Trophoblast cell (in vitro differentiated cells and primary cell): ENCODE results near the gene OTULIN.

Experiments
- DNase-seq, 2 donors: peaks; one replicate each; pipeline ENCODE4 v3.0.0-alpha.2; 2016
- H2AFZ ChIP-seq: 2 replicates; pipeline ENCODE4 v1.6.1; 2013; ENCODE audit warnings: low read length, moderate library complexity, mild to moderate bottlenecking; ENCODE audit not compliant: insufficient read depth, poor library complexity
- H2AK5ac ChIP-seq: 2 replicates; pipeline ENCODE4 v1.6.1; 2013; ENCODE audit warnings: mild to moderate bottlenecking, low read length
- H2BK120ac ChIP-seq: 2 replicates; pipeline ENCODE4 v1.6.1; 2013; ENCODE audit warnings: low read length, mild to moderate bottlenecking, moderate library complexity; ENCODE audit not compliant: insufficient read depth, poor library complexity
- H2BK12ac ChIP-seq: 2 replicates; pipeline ENCODE4 v1.6.1; 2013; ENCODE audit warnings: mild to moderate bottlenecking, low read length, moderate library complexity
- H2BK5ac ChIP-seq: 2 replicates; pipeline ENCODE4 v1.6.1; 2013; ENCODE audit warnings: low read length, low read depth, moderate library complexity, mild to moderate bottlenecking; ENCODE audit not compliant: poor library complexity
- H3K14ac ChIP-seq: 2 replicates; pipeline ENCODE4 v1.6.1; 2013; ENCODE audit warnings: mild to moderate bottlenecking, low read length
- H3K18ac ChIP-seq: 2 replicates; pipeline ENCODE4 v1.6.1; 2013; ENCODE audit warnings: mild to moderate bottlenecking, low read length
- H3K23ac ChIP-seq: 2 replicates; pipeline ENCODE4 v1.6.1; 2013; ENCODE audit warnings: low read length
- H3K27ac ChIP-seq: 2 replicates; pipeline ENCODE4 v1.5.1; 2013; ENCODE audit warnings: low read depth, mild to moderate bottlenecking, inconsistent platforms, low read length, moderate library complexity
- H3K27me3 ChIP-seq: 2 replicates; pipeline ENCODE4 v1.6.1; 2013; ENCODE audit warnings: inconsistent platforms, mild to moderate bottlenecking, low read length, moderate library complexity; ENCODE audit not compliant: insufficient read depth
- H3K36me3 ChIP-seq, 2 experiments: 1 replicate in 1 of 2; 2 replicates in 1 of 2; pipeline ENCODE4 v1.6.1; 2013; ENCODE audit warnings: low read length in 2 of 2, mild to moderate bottlenecking in 2 of 2, moderate library complexity in 1 of 2; ENCODE audit not compliant: insufficient read depth in 2 of 2, control insufficient read depth in 1 of 2
- H3K4ac ChIP-seq: 2 replicates; pipeline ENCODE4 v1.6.1; 2013; ENCODE audit warnings: low read depth, mild to moderate bottlenecking, low read length, moderate library complexity
- H3K4me1 ChIP-seq, 2 experiments: 1 replicate in 1 of 2; 2 replicates in 1 of 2; pipeline ENCODE4 v1.6.1; 2013; ENCODE audit warnings: low read length in 2 of 2, mild to moderate bottlenecking in 2 of 2, moderate library complexity in 1 of 2; ENCODE audit not compliant: insufficient read depth in 2 of 2, control insufficient read depth in 1 of 2
- H3K4me2 ChIP-seq: 2 replicates; pipeline ENCODE4 v1.6.1; 2013; ENCODE audit warnings: inconsistent platforms, mild to moderate bottlenecking, low read length, moderate library complexity
- H3K4me3 ChIP-seq: 2 replicates; pipeline ENCODE4 v1.5.1; 2013; ENCODE audit warnings: mild to moderate bottlenecking, low read depth, low read length, inconsistent platforms
- H3K79me1 ChIP-seq: one replicate; pipeline ENCODE4 v1.6.1; 2013; ENCODE audit warnings: low read length
- H3K79me2 ChIP-seq: 2 replicates; pipeline ENCODE4 v1.6.1; 2013; ENCODE audit warnings: low read length, mild to moderate bottlenecking; ENCODE audit not compliant: control insufficient read depth, insufficient read depth, poor library complexity
- H3K9ac ChIP-seq: 2 replicates; pipeline ENCODE4 v1.6.1; 2013; ENCODE audit warnings: mild to moderate bottlenecking, low read length
- H3K9me3 ChIP-seq: 2 replicates; pipeline ENCODE4 v1.6.1; 2013; ENCODE audit warnings: low read depth, mild to moderate bottlenecking, control low read depth, inconsistent platforms, low read length; ENCODE audit not compliant: insufficient read depth
- H4K12ac ChIP-seq: 2 replicates; pipeline ENCODE4 v1.6.1; 2013; ENCODE audit warnings: low read depth, mild to moderate bottlenecking, low read length, moderate library complexity
- H4K8ac ChIP-seq: 2 replicates; pipeline ENCODE4 v1.6.1; 2013; ENCODE audit warnings: low read depth, mild to moderate bottlenecking, low read length, moderate library complexity
- H4K91ac ChIP-seq: one replicate; pipeline ENCODE4 v1.6.1; 2013; ENCODE audit warnings: low read depth, mild to moderate bottlenecking, low read length, moderate library complexity
- WGBS: extraction: QIAGEN DNeasy Blood & Tissue Kit; methylation state at CpG from one replicate; pipeline ENCODE4 v1.1.7; 2013; ENCODE audit warnings: missing lambda C conversion rate; ENCODE audit not compliant: insufficient read length, insufficient coverage; ENCODE audit errors: extremely low coverage; 5-methylcytosine and 5-hydroxymethylcytosine counted together

OTULIN gene

DNA sequence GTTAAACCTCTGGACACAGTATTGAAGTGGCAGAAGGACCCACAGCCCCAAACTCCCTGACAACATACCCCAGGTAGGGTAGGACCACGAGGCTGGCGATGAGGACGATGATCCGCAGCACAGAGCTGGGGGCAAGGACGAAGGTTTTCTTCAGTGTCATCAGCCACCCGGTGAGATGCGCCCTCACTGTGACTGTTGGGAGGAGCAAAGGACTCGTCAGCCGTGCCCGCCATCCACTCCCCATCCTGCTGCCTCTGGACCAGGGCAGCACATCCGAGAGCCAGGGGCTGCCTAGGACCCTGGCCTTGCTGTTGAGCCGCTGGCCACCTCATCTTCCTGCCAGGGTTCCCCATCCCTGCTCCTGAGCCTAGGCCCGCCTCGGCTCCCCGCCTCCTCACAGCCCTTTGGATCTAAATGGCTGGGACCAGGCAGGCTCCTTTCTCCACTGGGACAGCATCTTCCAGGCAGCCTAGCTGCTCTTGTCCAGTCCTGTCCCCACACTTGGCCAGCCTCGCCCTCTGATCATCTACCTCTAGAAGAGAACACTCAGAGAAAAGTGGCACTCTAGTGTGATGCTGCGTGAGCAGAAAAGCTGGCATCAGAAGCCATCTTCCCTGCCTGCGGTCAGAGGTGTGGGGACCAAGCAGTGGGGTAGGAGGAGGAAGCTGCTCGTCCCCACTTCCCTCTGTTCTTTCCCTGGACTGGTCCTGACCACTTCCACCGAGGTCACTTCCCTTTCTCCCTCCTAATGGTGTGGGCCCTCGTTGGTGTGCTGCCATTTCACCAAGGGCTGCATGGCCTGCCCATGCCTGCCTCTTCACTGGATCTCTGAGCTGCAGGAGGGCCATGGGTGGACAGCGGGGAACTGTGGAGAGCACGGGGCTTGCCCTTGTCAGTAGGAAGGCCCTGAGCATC lies 49.2 kb downstream of the OTULIN start:
- no peak for DNase-seq
- H3K4me1 ChIP-seq: peaks cover 0 to 3% of the 10 kb centered on the region in 2 experiments
- H3K79me1 ChIP-seq: no peaks in the 10 kb centered on the region
- H3K79me2 ChIP-seq: no peaks in the 10 kb centered on the region
- peaks cover 46 to 54% of the 10 kb centered on the region in 2 experiments for H3K36me3 ChIP-seq
- no peak overlapping the region for H4K8ac ChIP-seq
- H4K91ac ChIP-seq: no peak overlapping the region
- H3K23ac ChIP-seq: no peak overlapping the region
- no peak overlapping the region for H3K4me3 ChIP-seq
- H3K14ac ChIP-seq: no peak overlapping the region
- H3K27ac ChIP-seq: no peak overlapping the region
- no peak overlapping the region for H3K4ac ChIP-seq
- no peak overlapping the region for H3K4me2 ChIP-seq
- H3K27me3 ChIP-seq: no peaks in the 10 kb centered on the region
- H2BK12ac ChIP-seq: no peak overlapping the region
- no peak overlapping the region for H2BK5ac ChIP-seq
- no peak overlapping the region for H3K18ac ChIP-seq
- no peak overlapping the region for H4K12ac ChIP-seq
- WGBS: no CpG with 5 or more reads among the region's 23 CpGs
- no peaks in the 10 kb centered on the region for H3K9me3 ChIP-seq
- H2BK120ac ChIP-seq: no peak overlapping the region
- no peak overlapping the region for H3K9ac ChIP-seq
- no peak overlapping the region for H2AK5ac ChIP-seq
- H2AFZ ChIP-seq: no peak overlapping the region

DNA sequence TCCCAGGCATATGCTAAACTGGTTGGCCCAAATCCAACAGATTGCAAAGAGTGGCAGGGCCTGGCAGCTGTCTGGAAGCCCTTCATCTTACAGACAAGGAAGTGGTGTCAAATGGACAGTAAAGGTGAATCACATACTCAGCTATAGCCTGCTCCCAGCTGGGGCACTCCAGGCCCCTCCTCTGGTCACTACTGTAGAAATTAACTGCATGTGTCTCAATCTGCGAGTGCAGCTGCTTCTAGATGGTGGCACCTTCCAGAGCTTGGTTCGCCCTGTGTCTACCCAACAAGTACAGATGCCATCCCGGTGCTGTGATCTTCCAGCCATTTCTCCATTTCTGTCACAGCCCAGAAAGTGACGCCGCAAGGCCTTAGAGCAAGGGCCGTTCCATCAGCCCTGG lies 50.2 kb downstream of the OTULIN start:
- no peak overlapping the region for H4K91ac ChIP-seq
- DNase-seq: peak; percentile 13 to 20
- H3K4ac ChIP-seq: no peak overlapping the region
- no peak overlapping the region for H3K18ac ChIP-seq
- no peak overlapping the region for H2BK5ac ChIP-seq
- no peaks in the 10 kb centered on the region for H3K27me3 ChIP-seq
- no peak overlapping the region for H4K8ac ChIP-seq
- H3K36me3 ChIP-seq: peaks cover 44 to 52% of the 10 kb centered on the region in 2 experiments
- no peaks in the 10 kb centered on the region for H3K9me3 ChIP-seq
- H4K12ac ChIP-seq: no peak overlapping the region
- no peak overlapping the region for H3K4me2 ChIP-seq
- H3K27ac ChIP-seq: no peak overlapping the region
- H3K14ac ChIP-seq: no peak overlapping the region
- no peak overlapping the region for H3K4me3 ChIP-seq
- H2AK5ac ChIP-seq: no peak overlapping the region
- no peaks in the 10 kb centered on the region for H3K79me1 ChIP-seq
- peaks cover 0 to 3% of the 10 kb centered on the region in 2 experiments for H3K4me1 ChIP-seq
- no peaks in the 10 kb centered on the region for H3K79me2 ChIP-seq
- H2BK120ac ChIP-seq: no peak overlapping the region
- H3K9ac ChIP-seq: no peak overlapping the region
- no CpG with 5 or more reads among the region's 6 CpGs for WGBS
- no peak overlapping the region for H2AFZ ChIP-seq
- H3K23ac ChIP-seq: no peak overlapping the region
- no peak overlapping the region for H2BK12ac ChIP-seq

DNA sequence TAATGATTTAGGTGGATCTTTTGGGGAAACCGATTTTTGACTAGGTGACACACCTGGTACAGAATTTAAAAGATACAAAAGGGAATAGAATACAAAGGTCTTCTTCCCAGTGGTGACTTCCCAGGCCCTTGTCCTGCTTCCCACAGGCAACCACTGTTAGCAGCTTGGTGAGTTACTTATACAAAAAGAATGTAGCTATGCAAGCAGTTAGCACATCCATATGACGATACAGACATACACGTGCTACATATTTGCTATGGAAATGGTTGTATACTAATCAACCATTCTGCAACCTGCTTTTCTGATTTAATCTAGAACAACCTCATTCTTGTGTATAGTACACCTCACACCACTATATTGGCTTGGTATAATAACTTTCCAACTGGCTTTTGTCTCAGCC lies 51.0 kb downstream of the OTULIN start:
- Histone ChIP-seq H2BK12ac (no peak overlapping the region), H4K91ac (no peak overlapping the region), H3K18ac (no peak overlapping the region), H3K4me2 (no peak overlapping the region), H2AFZ (no peak overlapping the region), H4K12ac (no peak overlapping the region), H3K14ac (no peak overlapping the region), H3K79me2 (no peaks in the 10 kb centered on the region), H3K23ac (no peak overlapping the region), H3K4me1 (peaks cover 3% of the 10 kb centered on the region in 2 experiments), H2AK5ac (no peak overlapping the region), H3K27ac (no peak overlapping the region), H3K79me1 (no peaks in the 10 kb centered on the region), H3K9me3 (no peaks in the 10 kb centered on the region), H3K4ac (no peak overlapping the region), H4K8ac (no peak overlapping the region), H3K36me3 (peaks cover 42 to 46% of the 10 kb centered on the region in 2 experiments), H3K27me3 (no peaks in the 10 kb centered on the region), H3K9ac (no peak overlapping the region), H3K4me3 (no peak overlapping the region), H2BK120ac (no peak overlapping the region), H2BK5ac (no peak overlapping the region)
- DNase-seq: peak; percentile 75 to 93
- no CpG with 5 or more reads among the region's 3 CpGs for WGBS

DNA sequence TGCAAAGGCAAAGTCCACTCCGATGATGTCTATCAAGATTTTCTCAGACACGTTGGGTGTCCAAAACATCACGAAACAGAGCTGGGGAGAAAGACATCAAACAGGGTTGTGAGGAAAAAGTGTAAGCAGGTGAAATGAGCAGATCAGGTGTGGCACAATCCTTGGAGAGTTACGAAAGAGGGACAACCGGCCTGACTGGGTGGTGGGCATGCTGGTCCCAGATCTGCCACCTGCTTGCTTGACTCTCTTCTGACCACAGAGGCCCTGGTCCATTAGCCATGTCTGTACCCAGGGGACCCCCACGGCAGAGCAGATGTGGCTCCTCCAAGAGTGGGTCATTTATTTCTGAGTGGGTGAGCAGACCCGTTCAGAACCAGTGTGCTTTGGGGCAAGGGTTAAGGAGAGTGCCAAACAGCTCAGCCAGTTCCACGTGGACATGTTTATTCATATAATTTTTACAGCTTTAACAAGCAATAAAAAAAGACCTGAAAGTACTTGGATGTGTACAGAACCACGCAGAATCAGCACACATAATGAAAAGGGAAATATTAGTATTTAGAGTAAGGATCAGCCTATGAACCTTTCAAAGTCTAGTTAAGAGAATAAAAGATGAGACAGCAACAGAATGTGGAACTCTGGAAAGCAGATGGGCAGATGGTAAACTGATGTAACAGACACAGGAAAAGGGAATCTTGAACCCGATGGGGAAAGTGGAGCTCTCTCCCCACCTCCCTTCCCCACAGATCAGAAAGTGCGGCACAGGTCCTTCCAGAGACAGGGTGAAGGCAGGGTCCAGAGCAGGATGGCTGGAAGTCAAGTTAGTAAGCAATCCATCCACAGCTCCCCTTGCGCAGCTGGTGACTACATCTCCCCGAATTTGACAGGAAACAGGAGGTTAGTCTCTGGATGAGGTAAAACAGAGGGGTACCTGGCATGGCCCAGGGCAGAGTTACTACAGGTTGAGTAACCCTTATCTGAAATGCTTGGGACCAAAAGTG lies 52.5 kb downstream of the OTULIN start:
- no peak overlapping the region for H3K18ac ChIP-seq
- H4K8ac ChIP-seq: no peak overlapping the region
- WGBS: no CpG with 5 or more reads among the region's 13 CpGs
- no peak overlapping the region for H3K9ac ChIP-seq
- no peaks in the 10 kb centered on the region for H3K79me1 ChIP-seq
- H3K27me3 ChIP-seq: no peaks in the 10 kb centered on the region
- H3K9me3 ChIP-seq: no peaks in the 10 kb centered on the region
- peak; percentile 66 to 89 for DNase-seq
- H3K79me2 ChIP-seq: no peaks in the 10 kb centered on the region
- H2BK5ac ChIP-seq: no peak overlapping the region
- no peak overlapping the region for H2BK120ac ChIP-seq
- no peak overlapping the region for H2AFZ ChIP-seq
- no peak overlapping the region for H3K23ac ChIP-seq
- H4K91ac ChIP-seq: no peak overlapping the region
- no peak overlapping the region for H3K4me3 ChIP-seq
- H3K27ac ChIP-seq: no peak overlapping the region
- H4K12ac ChIP-seq: no peak overlapping the region
- H3K4ac ChIP-seq: no peak overlapping the region
- no peak overlapping the region for H3K4me2 ChIP-seq
- H3K14ac ChIP-seq: no peak overlapping the region
- H2AK5ac ChIP-seq: no peak overlapping the region
- H3K36me3 ChIP-seq: peaks cover 28 to 31% of the 10 kb centered on the region in 2 experiments
- H3K4me1 ChIP-seq: peaks cover 3% of the 10 kb centered on the region in 2 experiments
- no peak overlapping the region for H2BK12ac ChIP-seq
